Hepatocyte (in vitro differentiated cells): Measurements from ENCODE around the gene EHBP1L1. TPM values are rescaled to one million over a fixed set of nuclear protein-coding genes. Genes with fewer than 3 reads are reported as not detected.

Experiments
- DNase-seq: peaks from one replicate; pipeline ENCODE4 v3.0.0-alpha.2; 2016; ENCODE audit warnings: low spot score
- H2AFZ ChIP-seq: fragments of 200-600 bp; sonication (generic); 2 replicates; pipeline ENCODE4 v1.6.0; 2016; ENCODE audit warnings: antibody characterized with exemption, mild to moderate bottlenecking
- H3K27ac ChIP-seq: fragments of 200-600 bp; sonication (generic); 2 replicates; pipeline ENCODE4 v1.5.1; 2016; ENCODE audit warnings: mild to moderate bottlenecking
- H3K27me3 ChIP-seq: fragments of 200-600 bp; sonication (generic); 2 replicates; pipeline ENCODE4 v1.6.1; 2016
- H3K36me3 ChIP-seq: fragments of 200-600 bp; sonication (generic); replicated peaks from 2 replicates; pipeline ENCODE4 v1.5.1; 2016; ENCODE audit warnings: low read depth; ENCODE audit not compliant: insufficient read depth
- H3K4me1 ChIP-seq: fragments of 200-600 bp; sonication (generic); 2 replicates; pipeline ENCODE4 v1.5.1; 2016; ENCODE audit warnings: mild to moderate bottlenecking, moderate library complexity; ENCODE audit not compliant: insufficient read depth
- H3K4me2 ChIP-seq: fragments of 200-600 bp; sonication (generic); 2 replicates; pipeline ENCODE4 v1.6.0; 2016
- H3K4me3 ChIP-seq: fragments of 200-600 bp; sonication (generic); 2 replicates; pipeline ENCODE4 v1.5.1; 2016; ENCODE audit warnings: mild to moderate bottlenecking
- H3K79me2 ChIP-seq: fragments of 200-600 bp; sonication (generic); 2 replicates; pipeline ENCODE4 v1.6.0; 2017; ENCODE audit warnings: mild to moderate bottlenecking
- H3K9me2 ChIP-seq: fragments of 200-600 bp; sonication (generic); replicated peaks from 2 replicates; pipeline ENCODE4 v1.6.0; 2017; ENCODE audit warnings: mild to moderate bottlenecking; ENCODE audit not compliant: insufficient read depth
- H3K9me3 ChIP-seq: fragments of 200-600 bp; sonication (generic); 2 replicates; pipeline ENCODE4 v1.5.1; 2016; ENCODE audit warnings: low read depth, mild to moderate bottlenecking
- H4K20me1 ChIP-seq: fragments of 200-600 bp; sonication (generic); 2 replicates; pipeline ENCODE4 v1.6.0; 2016; ENCODE audit warnings: mild to moderate bottlenecking; ENCODE audit not compliant: insufficient read depth, poor library complexity, severe bottlenecking
- EZH2 ChIP-seq: fragments of 200-600 bp; sonication (generic); IDR thresholded peaks from 2 replicates; pipeline ENCODE4 v1.6.1; 2016; ENCODE audit warnings: antibody characterized with exemption, mild to moderate bottlenecking, borderline replicate concordance
- EZH2phosphoT487 ChIP-seq: fragments of 200-600 bp; sonication (generic); IDR thresholded peaks from one replicate; pipeline ENCODE4 v1.6.1; 2018; ENCODE audit warnings: antibody characterized with exemption, mild to moderate bottlenecking, low read depth, moderate library complexity; ENCODE audit not compliant: unreplicated experiment, severe bottlenecking
- WGBS: methylation state at CpG from one replicate; pipeline ENCODE4 v1.1.6; 2016; ENCODE audit warnings: low lambda C conversion rate; ENCODE audit errors: missing lambda C conversion rate; 5-methylcytosine and 5-hydroxymethylcytosine counted together
- polyA plus RNA-seq: library from polyadenylated mRNA; unstranded; fragments of >200 nt; fragmentation: Nextera tagmentation; extraction: Ambion mirVana; gene quantifications from 2 replicates; pipeline ENCODE4 v1.2.1, GENCODE V29; 2016
- total RNA-seq: library from RNA; depleted of rRNA; stranded (reverse); fragments of >200 nt; gene quantifications from 2 replicates; pipeline ENCODE4 v1.2.3, GENCODE V29; 2014
- TF ChIP-seq, protein P1 (sequence below): fragments of 200-600 bp; sonication (generic); IDR thresholded peaks from 2 replicates; pipeline ENCODE4 v1.5.1; 2016; ENCODE audit warnings: antibody characterized with exemption, mild to moderate bottlenecking; ENCODE audit not compliant: poor library complexity

EHBP1L1 gene
- total and polyA plus RNA-seq, 2 experiments from 2014 or later: 12.5 to 20.9 TPM

DNA sequence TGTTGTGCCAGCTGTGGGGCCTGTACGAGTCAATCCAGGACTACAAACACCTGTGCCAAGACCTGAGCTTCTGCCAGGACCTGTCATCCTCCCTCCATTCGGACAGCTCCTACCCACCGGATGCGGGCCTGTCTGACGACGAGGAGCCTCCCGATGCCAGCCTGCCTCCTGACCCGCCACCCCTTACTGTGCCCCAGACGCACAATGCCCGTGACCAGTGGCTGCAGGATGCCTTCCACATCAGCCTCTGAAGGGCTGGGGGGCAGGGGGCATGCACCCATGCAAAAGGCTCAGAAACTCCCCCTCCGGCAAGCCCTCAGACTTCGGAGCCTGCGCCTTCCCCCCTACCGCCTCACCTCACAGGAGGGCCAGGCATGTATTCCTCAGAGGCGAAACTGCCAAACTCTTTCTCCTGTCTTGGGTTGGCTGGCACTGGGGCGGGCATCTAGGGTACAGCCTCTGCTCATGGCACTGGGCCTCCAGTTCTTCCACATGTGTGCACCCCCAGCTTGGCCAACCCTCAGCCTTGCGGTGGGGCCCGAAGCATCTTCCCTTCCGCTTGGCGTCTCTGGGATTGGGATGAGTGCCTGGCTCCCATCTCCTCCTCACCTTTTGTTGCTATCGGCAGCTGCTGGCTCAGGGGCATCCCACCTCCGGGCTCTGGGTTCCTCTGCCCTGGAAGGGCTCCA is 2.3 kb upstream of the EHBP1L1 start:
- Histone ChIP-seq H3K27ac (peak overlapping the region; percentile 61), H4K20me1 (peaks cover 19% of the 10 kb centered on the region), H3K79me2 (peaks cover 39% of the 10 kb centered on the region), H3K27me3 (no peaks in the 10 kb centered on the region), H3K4me1 (peaks cover 66% of the 10 kb centered on the region), H3K4me3 (no peak overlapping the region), H3K36me3 (no peaks in the 10 kb centered on the region), H3K9me2 (no peaks in the 10 kb centered on the region), H2AFZ (no peak overlapping the region), H3K9me3 (no peaks in the 10 kb centered on the region), H3K4me2 (peak overlapping the region; percentile 98)
- 72% methylated on average over 21 of the region's 22 CpGs for WGBS
- TF ChIP-seq EZH2: no peak
- no peak for TF ChIP-seq EZH2phosphoT487
- TF ChIP-seq, protein P1, sequence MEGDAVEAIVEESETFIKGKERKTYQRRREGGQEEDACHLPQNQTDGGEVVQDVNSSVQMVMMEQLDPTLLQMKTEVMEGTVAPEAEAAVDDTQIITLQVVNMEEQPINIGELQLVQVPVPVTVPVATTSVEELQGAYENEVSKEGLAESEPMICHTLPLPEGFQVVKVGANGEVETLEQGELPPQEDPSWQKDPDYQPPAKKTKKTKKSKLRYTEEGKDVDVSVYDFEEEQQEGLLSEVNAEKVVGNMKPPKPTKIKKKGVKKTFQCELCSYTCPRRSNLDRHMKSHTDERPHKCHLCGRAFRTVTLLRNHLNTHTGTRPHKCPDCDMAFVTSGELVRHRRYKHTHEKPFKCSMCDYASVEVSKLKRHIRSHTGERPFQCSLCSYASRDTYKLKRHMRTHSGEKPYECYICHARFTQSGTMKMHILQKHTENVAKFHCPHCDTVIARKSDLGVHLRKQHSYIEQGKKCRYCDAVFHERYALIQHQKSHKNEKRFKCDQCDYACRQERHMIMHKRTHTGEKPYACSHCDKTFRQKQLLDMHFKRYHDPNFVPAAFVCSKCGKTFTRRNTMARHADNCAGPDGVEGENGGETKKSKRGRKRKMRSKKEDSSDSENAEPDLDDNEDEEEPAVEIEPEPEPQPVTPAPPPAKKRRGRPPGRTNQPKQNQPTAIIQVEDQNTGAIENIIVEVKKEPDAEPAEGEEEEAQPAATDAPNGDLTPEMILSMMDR: no peak
- no peak for DNase-seq

DNA sequence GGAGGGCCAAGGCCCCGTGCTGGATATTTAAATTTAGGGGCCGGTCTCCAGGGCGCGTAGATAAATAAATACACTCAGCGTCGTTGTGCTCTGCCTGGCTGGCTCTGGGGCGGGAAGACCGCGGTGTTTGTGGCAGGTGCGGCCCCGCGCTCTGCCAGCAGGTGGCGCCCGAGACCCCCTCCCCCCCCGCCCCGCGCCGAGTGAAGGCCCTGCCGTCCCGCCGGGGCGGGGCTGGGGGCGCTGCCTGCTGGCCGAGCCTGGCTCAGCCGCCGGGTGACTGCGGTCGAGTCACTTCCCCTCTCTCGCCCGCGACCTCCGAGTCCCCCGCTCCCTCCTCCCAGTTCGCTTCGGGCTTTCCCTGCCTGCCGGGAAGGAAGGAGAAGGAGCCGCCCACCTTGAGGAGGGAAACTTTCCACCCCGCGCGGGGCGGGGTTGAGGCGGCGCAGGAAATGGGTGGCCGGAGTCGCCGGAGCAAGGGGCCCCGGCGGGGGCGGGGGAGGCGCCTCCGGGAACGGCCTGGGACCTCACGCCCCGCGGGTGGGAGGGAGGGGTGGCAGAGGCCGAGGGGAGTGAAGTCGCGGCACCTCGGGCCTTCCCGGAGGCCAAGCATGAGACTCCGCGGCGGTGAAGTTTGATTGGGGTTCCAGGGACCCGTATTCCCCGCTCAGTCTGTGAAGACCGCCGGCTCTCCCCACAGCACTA is 1.6 kb upstream of the EHBP1L1 start:
- Histone ChIP-seq H4K20me1 (peaks cover 19% of the 10 kb centered on the region), H3K27me3 (no peaks in the 10 kb centered on the region), H3K9me2 (no peaks in the 10 kb centered on the region), H3K4me2 (peak overlapping the region; percentile 98), H3K4me1 (peaks cover 58% of the 10 kb centered on the region), H2AFZ (no peak overlapping the region), H3K79me2 (peaks cover 32% of the 10 kb centered on the region), H3K9me3 (no peaks in the 10 kb centered on the region), H3K36me3 (no peaks in the 10 kb centered on the region), H3K4me3 (peak overlapping the region; percentile 24), H3K27ac (peak overlapping the region; percentile 82)
- whole genome bisulfite sequencing: 1% methylated on average over 37 of the region's 67 CpGs
- TF ChIP-seq EZH2 (no peak), EZH2phosphoT487 (no peak)
- TF ChIP-seq, protein P1: peak; percentile 75
- peak; percentile 95 for DNase-seq

DNA sequence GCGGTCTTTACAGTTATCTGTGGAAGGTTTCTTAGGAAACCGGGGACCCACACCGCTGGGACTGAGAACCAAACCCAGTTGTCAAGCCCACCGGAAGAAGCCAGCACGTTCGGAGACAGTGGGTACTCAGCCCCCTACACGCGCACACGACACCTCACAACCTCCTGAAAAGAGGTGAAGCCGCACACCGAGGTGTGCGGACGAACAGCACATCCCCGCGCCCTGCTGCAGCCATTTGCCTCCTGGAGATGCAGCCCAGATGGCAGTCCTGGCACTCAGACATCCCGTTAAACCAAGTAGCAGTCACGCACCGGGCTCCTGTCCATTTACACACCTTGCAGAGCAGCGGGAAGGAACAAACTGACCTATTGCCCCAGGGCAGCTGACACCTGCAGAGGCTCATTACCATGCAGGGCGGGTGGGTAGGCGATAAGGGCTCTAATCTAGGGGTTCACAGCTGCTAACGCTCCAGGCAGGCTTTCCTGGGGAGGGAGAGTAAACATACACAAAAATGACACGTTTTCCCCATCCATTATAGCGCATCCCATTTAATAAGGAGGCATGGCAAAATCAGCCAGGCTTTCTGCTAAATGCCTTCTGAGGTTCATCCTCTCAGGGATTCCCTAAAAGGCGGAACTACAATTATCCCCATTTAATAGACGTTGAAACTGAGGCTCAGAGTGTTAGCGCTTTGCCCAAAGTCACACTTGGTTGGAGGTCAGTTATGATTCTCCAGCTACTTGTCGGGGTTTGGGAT is 864 bp upstream of the EHBP1L1 start:
- H4K20me1 ChIP-seq: peaks cover 19% of the 10 kb centered on the region
- H3K27me3 ChIP-seq: no peaks in the 10 kb centered on the region
- H3K4me3 ChIP-seq: peak overlapping the region; percentile 79
- peak overlapping the region; percentile 98 for H3K4me2 ChIP-seq
- H3K79me2 ChIP-seq: peaks cover 31% of the 10 kb centered on the region
- H3K27ac ChIP-seq: peak overlapping the region; percentile 82
- H3K4me1 ChIP-seq: peaks cover 57% of the 10 kb centered on the region
- H3K36me3 ChIP-seq: no peaks in the 10 kb centered on the region
- no peaks in the 10 kb centered on the region for H3K9me2 ChIP-seq
- no peak overlapping the region for H2AFZ ChIP-seq
- WGBS: 20% methylated on average over 28 of the region's 28 CpGs
- DNase-seq: peak; percentile 71
- no peak for TF ChIP-seq EZH2phosphoT487
- TF ChIP-seq EZH2: no peak
- TF ChIP-seq, protein P1: no peak
- H3K9me3 ChIP-seq: no peaks in the 10 kb centered on the region
